BLaER1 treated with 17β-estradiol and CSF1 and Interleukin-3, amounts not matched to agents 10 nM and 100 nM (cell line): ENCODE data around the gene TFEB.

Source experiments
- H3K27ac ChIP-seq, 11 experiments: shearing (Covaris generic); formaldehyde crosslinking; 2 replicates each; pipeline ENCODE4 v1.8.1; 2022
- H3K27me3 ChIP-seq, 11 experiments: shearing (Covaris generic); formaldehyde crosslinking; 2 replicates each; pipeline ENCODE4 v1.8.1; 2022
- H3K36me3 ChIP-seq, 11 experiments: shearing (Covaris generic); formaldehyde crosslinking; 2 replicates each; pipeline ENCODE4 v1.8.1; 2022
- H3K4me1 ChIP-seq, 10 experiments: shearing (Covaris generic); formaldehyde crosslinking; 2 replicates each; pipeline ENCODE4 v1.8.1; 2022
- H3K4me2 ChIP-seq, 11 experiments: shearing (Covaris generic); formaldehyde crosslinking; 2 replicates each; pipeline ENCODE4 v1.8.1; 2022
- H3K4me3 ChIP-seq, 10 experiments: shearing (Covaris generic); formaldehyde crosslinking; 2 replicates each; pipeline ENCODE4 v1.8.1; 2022
- H3K9ac ChIP-seq, 11 experiments: shearing (Covaris generic); formaldehyde crosslinking; 2 replicates each; pipeline ENCODE4 v1.8.1; 2022
- H3K9me3 ChIP-seq, 11 experiments: shearing (Covaris generic); formaldehyde crosslinking; replicated peaks in 1 of 11; 2 replicates each; pipeline ENCODE4 v1.8.1; 2022
- H4K20me1 ChIP-seq, 11 experiments: shearing (Covaris generic); formaldehyde crosslinking; 2 replicates each; pipeline ENCODE4 v1.8.1; 2022
- Cebpa-rat ChIP-seq, 11 experiments: shearing (Covaris generic); IDR thresholded peaks; 2 replicates each; pipeline ENCODE4 v1.8.1; 2022

The TFEB gene

DNA sequence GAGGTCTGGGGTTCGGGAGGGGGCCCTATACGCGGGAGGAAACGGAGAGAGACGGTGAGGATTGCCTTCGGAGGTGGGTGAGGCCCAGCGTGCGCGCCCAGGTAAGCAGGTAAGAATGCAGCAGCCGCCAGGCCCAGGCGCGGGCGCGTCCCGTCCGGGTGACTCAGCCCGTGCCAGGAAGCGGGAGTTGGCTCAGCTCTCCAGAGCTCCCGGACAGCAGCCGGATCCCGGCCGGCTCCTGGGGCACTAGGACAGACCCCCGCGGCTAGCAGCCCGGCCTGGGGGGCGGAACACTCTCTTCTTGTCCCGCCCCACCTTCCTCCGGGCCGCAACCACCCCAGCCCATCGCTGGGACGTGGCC, 98.6 kb downstream of the TFEB start:
- peaks cover 0 to 10% (median 6%) of the 10 kb centered on the region in 11 experiments; a peak in 4 of 22 replicates for H3K36me3 ChIP-seq
- peaks cover 0 to 26% (median 19%) of the 10 kb centered on the region in 11 experiments; a peak in 12 of 22 replicates for H4K20me1 ChIP-seq
- H3K4me2 ChIP-seq = peak overlapping the region in 10 of 11 experiments; percentile 92 to 99 (median 96); a peak in 20 of 22 replicates
- peak overlapping the region in 1 of 10 experiments; percentile 96; a peak in 2 of 20 replicates for H3K4me3 ChIP-seq
- no peak for TF ChIP-seq Cebpa-rat (IDR thresholded peaks at IDR 0.05)
- H3K4me1 ChIP-seq = peaks cover 39 to 85% (median 83%) of the 10 kb centered on the region in 10 experiments
- no peaks in the 10 kb centered on the region for H3K9me3 ChIP-seq
- peak overlapping the region in 5 of 11 experiments; percentile 88 to 93 (median 90); a peak in 5 of 22 replicates for H3K9ac ChIP-seq
- peak overlapping the region in 6 of 11 experiments; percentile 80 to 91 (median 90); a peak in 8 of 22 replicates for H3K27ac ChIP-seq
- H3K27me3 ChIP-seq = peaks cover 0 to 10% (median 0%) of the 10 kb centered on the region in 11 experiments; a peak in 3 of 22 replicates

DNA sequence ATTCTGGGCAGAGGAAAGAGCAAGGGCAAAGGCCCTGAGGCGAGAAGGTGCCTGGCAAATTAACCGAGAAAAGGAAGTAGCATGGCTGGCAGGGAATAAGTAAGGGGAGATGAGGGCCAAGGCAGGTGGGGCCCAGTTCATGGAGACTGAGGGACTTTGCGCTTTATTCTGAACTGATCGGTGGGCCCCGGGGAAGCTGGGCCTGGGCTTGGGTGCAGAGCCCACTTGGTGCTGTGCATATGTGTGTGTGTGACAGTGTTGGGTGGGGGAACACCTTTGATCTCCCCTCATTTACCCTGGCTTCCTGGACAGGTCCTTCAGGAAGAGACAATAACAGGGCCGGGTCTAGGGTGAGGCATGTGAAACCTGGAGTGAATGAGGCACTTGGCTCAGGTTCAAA, 100.0 kb downstream of the TFEB start:
- H3K4me1 ChIP-seq = peaks cover 36 to 78% (median 69%) of the 10 kb centered on the region in 10 experiments
- no peak for TF ChIP-seq Cebpa-rat (IDR thresholded peaks at IDR 0.05)
- no peak overlapping the region for H3K4me3 ChIP-seq
- peak overlapping the region in 1 of 11 experiments; percentile 47; a peak in 1 of 22 replicates for H3K27ac ChIP-seq
- peaks cover 0 to 10% (median 0%) of the 10 kb centered on the region in 11 experiments; a peak in 3 of 22 replicates for H3K27me3 ChIP-seq
- peak overlapping the region; percentile 49 to 99 (median 82); a peak in 20 of 22 replicates for H3K4me2 ChIP-seq
- no peaks in the 10 kb centered on the region for H3K36me3 ChIP-seq
- H3K9ac ChIP-seq = no peak overlapping the region; a peak in 1 of 22 replicates
- H4K20me1 ChIP-seq = peaks cover 0 to 12% (median 12%) of the 10 kb centered on the region in 11 experiments; a peak in 11 of 22 replicates
- H3K9me3 ChIP-seq = no peaks in the 10 kb centered on the region

DNA sequence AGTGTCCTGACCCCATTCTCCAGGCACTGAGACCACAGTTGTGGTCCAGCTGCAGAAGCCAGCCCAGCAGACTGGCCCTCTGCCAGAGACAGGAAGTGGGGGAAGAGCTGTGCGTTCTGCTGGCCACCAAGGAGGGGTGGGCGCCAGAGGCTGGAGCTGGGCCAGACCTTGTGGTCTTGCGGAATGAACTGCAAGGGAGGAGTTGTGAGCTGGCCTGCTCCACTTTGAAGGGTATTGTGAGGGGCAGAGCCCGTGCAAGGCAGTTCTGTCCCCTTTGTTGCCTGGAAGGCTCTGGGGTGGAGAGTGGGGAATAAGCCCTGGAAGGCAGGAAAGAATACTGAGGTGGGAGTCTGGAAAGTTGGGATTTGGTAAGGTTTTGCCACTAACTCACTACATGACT, 100.8 kb downstream of the TFEB start:
- no peak overlapping the region for H3K4me3 ChIP-seq
- H3K27ac ChIP-seq = peak overlapping the region in 6 of 11 experiments; percentile 1 to 47 (median 10); a peak in 6 of 22 replicates

More for the DNA sequence above, 100.8 kb downstream of the TFEB start:
- Histone ChIP-seq H4K20me1 (peaks cover 0 to 6% (median 4%) of the 10 kb centered on the region in 11 experiments; a peak in 10 of 22 replicates), H3K36me3 (no peaks in the 10 kb centered on the region), H3K4me2 (peak overlapping the region; percentile 49 to 99 (median 82)), H3K27me3 (peaks cover 0 to 10% (median 0%) of the 10 kb centered on the region in 11 experiments; a peak in 3 of 22 replicates), H3K9ac (peak overlapping the region in 4 of 11 experiments; percentile 2 to 41 (median 8); a peak in 6 of 22 replicates), H3K9me3 (no peaks in the 10 kb centered on the region), H3K4me1 (peaks cover 35 to 78% (median 66%) of the 10 kb centered on the region in 10 experiments)
- TF ChIP-seq Cebpa-rat (IDR thresholded peaks at IDR 0.05) = no peak
